ENCODE results near the gene SPDYC. TPM values are rescaled to one million over a fixed set of nuclear protein-coding genes. Genes with fewer than 3 reads are reported as not detected.

The SPDYC gene
- polyA plus RNA-seq, 3 donors, result 0.64 TPM; not detected in 2

DNA sequence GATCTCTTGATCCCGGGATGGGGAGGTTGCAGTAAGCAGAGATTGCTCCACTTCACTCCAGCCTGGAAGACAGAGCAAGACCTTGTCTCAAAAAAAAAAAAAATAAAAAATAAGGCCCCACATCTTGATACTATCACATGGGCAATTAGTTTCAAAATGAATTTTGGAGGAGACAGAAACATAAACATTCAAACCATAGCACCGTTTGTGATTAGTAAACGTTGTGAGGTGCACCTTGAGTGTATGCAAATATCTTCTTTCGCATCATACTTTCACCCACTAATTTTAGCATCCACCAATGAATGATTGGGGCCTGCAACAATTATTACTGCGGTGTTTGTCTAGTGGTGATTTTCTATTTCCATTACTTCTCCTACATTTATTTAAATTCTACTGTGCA lies 11.0 kb upstream of the SPDYC start:
- H3K4me3 ChIP-seq (replicated peaks in 1 of 3; ENCODE audit: low read depth in 2 of 3, low read length in 3 of 3), result no peak overlapping the region
- DNase-seq, result no peak
- Mint-ChIP-seq H3K36me3 (no peaks in the 10 kb centered on the region), H3K27ac (no peak overlapping the region), H3K4me3 (no peak overlapping the region), H3K9me3 (no peaks in the 10 kb centered on the region), H3K27me3 (ENCODE audit: low read depth in 3 of 3) (peaks cover 0 to 1% (median 0%) of the 10 kb centered on the region in 3 donors), H3K4me1 (peaks cover 15% of the 10 kb centered on the region)
- H3K27me3 ChIP-seq (ENCODE audit: control insufficient read depth in 2 of 2, insufficient read depth in 2 of 2, low read length in 2 of 2), result no peaks in the 10 kb centered on the region
- H3K36me3 ChIP-seq (replicated peaks in 1 of 2; ENCODE audit: control insufficient read depth in 1 of 2, insufficient read depth in 2 of 2, low read length in 2 of 2), result no peaks in the 10 kb centered on the region
- peaks cover 8 to 13% of the 10 kb centered on the region in 2 donors for H3K4me1 ChIP-seq (ENCODE audit: control insufficient read depth in 1 of 2, insufficient read depth in 2 of 2, low read length in 2 of 2)
- H3K79me2 ChIP-seq (ENCODE audit: insufficient read depth, low read length), result no peaks in the 10 kb centered on the region
- no CpG with 5 or more reads among the region's 5 CpGs for WGBS (ENCODE audit: insufficient coverage)
- TF ChIP-seq, protein P1, sequence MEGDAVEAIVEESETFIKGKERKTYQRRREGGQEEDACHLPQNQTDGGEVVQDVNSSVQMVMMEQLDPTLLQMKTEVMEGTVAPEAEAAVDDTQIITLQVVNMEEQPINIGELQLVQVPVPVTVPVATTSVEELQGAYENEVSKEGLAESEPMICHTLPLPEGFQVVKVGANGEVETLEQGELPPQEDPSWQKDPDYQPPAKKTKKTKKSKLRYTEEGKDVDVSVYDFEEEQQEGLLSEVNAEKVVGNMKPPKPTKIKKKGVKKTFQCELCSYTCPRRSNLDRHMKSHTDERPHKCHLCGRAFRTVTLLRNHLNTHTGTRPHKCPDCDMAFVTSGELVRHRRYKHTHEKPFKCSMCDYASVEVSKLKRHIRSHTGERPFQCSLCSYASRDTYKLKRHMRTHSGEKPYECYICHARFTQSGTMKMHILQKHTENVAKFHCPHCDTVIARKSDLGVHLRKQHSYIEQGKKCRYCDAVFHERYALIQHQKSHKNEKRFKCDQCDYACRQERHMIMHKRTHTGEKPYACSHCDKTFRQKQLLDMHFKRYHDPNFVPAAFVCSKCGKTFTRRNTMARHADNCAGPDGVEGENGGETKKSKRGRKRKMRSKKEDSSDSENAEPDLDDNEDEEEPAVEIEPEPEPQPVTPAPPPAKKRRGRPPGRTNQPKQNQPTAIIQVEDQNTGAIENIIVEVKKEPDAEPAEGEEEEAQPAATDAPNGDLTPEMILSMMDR (IDR thresholded peaks at IDR 0.05), result no peak
- H3K9ac ChIP-seq (ENCODE audit: insufficient read depth, low read length, poor library complexity, severe bottlenecking), result no peak overlapping the region
- intact Hi-C loops (cut with micrococcal nuclease), result no loop called here
- no peak overlapping the region for H3K27ac ChIP-seq (ENCODE audit: low read depth in 1 of 2, low read length in 2 of 2)
- H2AFZ ChIP-seq (ENCODE audit: insufficient read depth, low read depth, low read length, poor library complexity, severe bottlenecking), result no peak overlapping the region
- no peak overlapping the region for H3K4me2 ChIP-seq (replicated peaks; ENCODE audit: extremely low read depth, low read length, poor library complexity, severe bottlenecking)
- no peaks in the 10 kb centered on the region for H3K9me3 ChIP-seq (replicated peaks in 1 of 2; ENCODE audit: control insufficient read depth in 1 of 2, insufficient read depth in 1 of 2, low read length in 2 of 2)
- H4K20me1 ChIP-seq (ENCODE audit: insufficient read depth, low read length), result no peaks in the 10 kb centered on the region

DNA sequence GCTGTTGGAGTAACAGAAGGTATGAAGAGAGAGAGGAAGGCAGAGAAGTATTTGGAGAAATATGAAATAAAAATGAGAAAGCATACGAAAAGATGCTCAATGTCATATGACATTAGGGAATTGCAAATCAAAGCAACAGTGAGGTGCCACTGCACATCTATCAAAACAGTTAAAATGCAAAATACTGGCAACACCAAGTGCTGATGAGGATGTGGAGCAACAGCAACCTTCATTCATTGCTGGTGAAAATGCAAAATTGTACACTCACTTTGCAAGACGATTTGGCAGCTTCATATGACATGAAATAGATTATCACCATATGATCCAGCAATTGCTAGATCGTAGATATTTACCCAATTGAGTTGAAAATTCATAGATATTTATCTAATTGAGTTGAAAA lies 9.4 kb upstream of the SPDYC start:
- H3K36me3 Mint-ChIP-seq, result no peaks in the 10 kb centered on the region
- Histone ChIP-seq H3K4me1 (ENCODE audit: control insufficient read depth in 1 of 2, insufficient read depth in 2 of 2, low read length in 2 of 2) (peaks cover 8 to 12% of the 10 kb centered on the region in 2 donors), H3K79me2 (ENCODE audit: insufficient read depth, low read length) (no peaks in the 10 kb centered on the region), H2AFZ (ENCODE audit: insufficient read depth, low read depth, low read length, poor library complexity, severe bottlenecking) (no peak overlapping the region), H3K9me3 (replicated peaks in 1 of 2; ENCODE audit: control insufficient read depth in 1 of 2, insufficient read depth in 1 of 2, low read length in 2 of 2) (no peaks in the 10 kb centered on the region), H3K4me3 (replicated peaks in 1 of 3; ENCODE audit: low read depth in 2 of 3, low read length in 3 of 3) (no peak overlapping the region), H3K36me3 (replicated peaks in 1 of 2; ENCODE audit: control insufficient read depth in 1 of 2, insufficient read depth in 2 of 2, low read length in 2 of 2) (no peaks in the 10 kb centered on the region), H3K27me3 (ENCODE audit: control insufficient read depth in 2 of 2, insufficient read depth in 2 of 2, low read length in 2 of 2) (no peaks in the 10 kb centered on the region), H3K4me2 (replicated peaks; ENCODE audit: extremely low read depth, low read length, poor library complexity, severe bottlenecking) (no peak overlapping the region), H4K20me1 (ENCODE audit: insufficient read depth, low read length) (no peaks in the 10 kb centered on the region), H3K9ac (ENCODE audit: insufficient read depth, low read length, poor library complexity, severe bottlenecking) (no peak overlapping the region), H3K27ac (ENCODE audit: low read depth in 1 of 2, low read length in 2 of 2) (no peak overlapping the region)
- TF ChIP-seq, protein P1 (IDR thresholded peaks at IDR 0.05), result no peak
- no peak overlapping the region for H3K27ac Mint-ChIP-seq
- peaks cover 15% of the 10 kb centered on the region for H3K4me1 Mint-ChIP-seq
- intact Hi-C loops (cut with micrococcal nuclease), result no loop called here
- peaks cover 0 to 1% (median 1%) of the 10 kb centered on the region in 3 donors for H3K27me3 Mint-ChIP-seq (ENCODE audit: low read depth in 3 of 3)
- no peak for DNase-seq
- no peaks in the 10 kb centered on the region for H3K9me3 Mint-ChIP-seq
- 100% methylated on average over 1 of the region's 3 CpGs for WGBS (ENCODE audit: insufficient coverage)
- no peak overlapping the region for H3K4me3 Mint-ChIP-seq
